HG03432 (cell line): ENCODE data around the gene SLIT3.

ENCODE experiments used
- ATAC-seq: cut with Tn5 transposase; IDR thresholded peaks from one replicate; pipeline ENCODE4 v1.9.1; 2021; ENCODE audit warnings: mild to moderate bottlenecking, moderate library complexity; ENCODE audit not compliant: unreplicated experiment

SLIT3 gene

DNA sequence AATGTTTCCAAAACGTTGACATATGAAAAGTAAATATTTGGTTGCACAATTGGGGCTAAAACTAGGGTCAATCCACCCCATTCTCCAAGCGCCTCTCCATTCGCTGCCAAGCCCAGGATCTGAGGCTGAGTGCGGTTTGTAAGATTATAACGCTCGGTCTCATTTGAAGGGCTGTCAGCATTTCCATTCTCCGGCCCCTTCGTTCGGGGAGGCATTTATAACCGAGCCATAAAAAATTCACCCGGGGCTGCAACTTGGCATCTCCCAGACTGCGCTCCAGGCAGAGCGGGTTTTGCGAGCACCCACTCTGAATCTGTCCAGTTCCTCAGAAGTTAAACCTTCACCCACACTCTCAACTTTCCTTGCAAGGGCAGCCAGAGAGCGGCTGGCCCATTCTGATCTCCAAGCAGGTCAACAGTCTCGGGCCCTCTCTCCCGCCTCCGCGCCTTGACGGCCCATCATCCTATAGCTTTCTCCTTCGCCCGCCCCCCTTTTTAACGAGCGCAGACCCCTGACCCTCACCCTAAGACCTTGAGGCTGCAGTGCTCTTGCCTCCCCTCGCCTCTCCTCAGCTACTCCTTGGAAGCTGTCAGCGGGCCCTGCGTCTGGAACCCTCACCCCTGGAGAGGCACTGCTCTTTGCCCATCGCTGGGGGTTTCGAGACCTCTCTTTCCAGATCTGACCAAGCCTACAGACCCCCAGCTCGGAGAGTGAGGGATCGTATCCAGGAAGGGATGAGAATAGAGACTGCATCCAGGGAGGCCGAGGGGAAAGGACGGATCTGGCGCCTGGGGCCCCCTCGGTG, 1.1 kb downstream of the SLIT3 start:
- no peak for ATAC-seq

DNA sequence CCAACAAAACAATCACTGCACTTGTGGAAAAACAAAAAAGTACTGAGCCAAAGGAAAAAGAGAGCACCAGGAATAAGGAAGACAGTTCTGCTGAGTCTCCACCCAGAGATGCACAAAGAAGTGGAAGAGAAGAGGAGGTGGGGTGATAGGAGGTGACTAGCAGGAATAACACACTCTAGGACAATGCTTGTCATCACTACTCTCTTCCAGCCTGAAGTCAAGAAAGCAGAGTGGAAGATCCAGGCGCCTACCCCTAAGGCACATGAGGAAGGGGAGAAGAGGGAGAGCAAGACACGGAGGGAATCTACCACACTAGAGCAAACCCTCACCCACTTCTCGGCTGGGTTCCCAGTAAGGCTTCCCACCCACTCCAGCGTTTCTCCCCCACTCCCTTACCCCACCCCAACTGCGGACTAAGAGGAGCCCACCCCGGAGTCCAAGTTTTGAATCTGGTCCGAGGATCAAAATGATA, 1.7 kb downstream of the SLIT3 start:
- ATAC-seq: no peak

DNA sequence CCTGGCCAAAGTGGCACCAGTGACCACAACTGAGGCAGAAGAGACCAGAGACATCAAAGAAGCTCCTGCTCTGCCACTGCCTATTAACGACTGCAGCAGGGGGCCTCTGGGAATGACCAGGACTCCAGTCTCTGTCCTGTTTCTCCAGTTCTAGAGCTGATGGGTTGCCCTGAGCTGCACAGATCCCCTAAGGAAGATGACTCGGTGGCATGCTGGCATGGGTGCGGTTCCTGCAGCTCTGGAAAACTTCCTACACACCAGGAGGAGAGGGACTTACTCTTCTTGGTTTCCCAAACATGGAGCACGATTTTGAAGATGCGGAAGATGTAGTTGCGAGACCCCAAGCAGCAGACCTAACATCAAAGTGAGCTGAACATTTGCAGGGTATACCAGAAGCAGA, 2.7 kb downstream of the SLIT3 start:
- ATAC-seq: no peak

DNA sequence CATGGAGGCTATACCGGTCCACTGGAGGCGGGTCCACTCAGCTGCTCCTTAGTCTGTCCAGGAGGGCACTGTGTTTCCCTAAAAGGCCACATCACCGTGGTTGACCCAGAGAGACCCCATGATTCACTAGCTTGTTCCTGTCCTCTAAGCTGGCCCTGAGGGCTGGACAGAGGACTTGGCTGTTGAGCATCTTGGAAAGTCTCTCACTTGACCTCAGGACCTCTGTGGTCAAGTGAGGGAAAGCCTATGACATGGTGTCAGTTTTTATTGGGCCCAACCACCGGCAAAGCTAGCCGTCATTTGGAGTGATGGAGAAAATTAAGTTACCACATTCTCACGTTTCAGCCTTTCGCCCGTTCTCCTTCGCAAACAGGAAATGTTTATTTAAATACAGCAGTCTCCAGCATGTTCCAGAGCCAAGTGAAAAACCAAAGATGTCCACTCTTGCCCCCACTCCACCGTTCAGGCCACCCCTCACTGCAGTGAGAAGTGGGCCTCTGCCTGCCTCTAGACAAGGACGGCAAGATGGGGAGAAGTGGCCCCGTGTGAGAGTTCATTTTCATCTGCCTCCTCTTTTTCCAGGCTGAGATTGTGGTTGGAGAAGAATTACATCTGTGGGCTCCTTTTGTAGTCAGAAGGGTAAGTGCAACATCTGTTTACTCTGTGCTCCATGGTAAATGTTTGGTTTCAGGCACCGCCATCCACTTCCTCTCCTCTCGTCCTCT, 4.4 kb downstream of the SLIT3 start:
- ATAC-seq: no peak

DNA sequence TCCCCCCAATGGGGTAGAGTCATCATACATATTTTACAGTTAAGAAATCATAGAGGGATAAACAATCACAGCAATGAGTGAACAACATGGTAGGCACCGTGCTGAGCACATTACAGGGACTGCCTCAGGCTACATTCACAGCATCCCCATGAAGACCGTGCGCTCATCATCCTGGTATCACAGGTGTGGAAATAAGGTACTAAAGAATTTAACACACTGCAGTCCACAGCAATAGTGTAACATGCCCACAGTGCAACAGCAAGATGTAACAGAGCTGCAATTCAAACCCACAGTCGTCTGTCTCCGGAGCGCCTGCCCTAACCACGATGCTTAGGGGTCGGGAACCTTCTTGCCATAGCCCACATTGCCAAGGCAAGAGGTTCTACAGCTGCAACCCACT, 5.6 kb downstream of the SLIT3 start:
- ATAC-seq: no peak

DNA sequence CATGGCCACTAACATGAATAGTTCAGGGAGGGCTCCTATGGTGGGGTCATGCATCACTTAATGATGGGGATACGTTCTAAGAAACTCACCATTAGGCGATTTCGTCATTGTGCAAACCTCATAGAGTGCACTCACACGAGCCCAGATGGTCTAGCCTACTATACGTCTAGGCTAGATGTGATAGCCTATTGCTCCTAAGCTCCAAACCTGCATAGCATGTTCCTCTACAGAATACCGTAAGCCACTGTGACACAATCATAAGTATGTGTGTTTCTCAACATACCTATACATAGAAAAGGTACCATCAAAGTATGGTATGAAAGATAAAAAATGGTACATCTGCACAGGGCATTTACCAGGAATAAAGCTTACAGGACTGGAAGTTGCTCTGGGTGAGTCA, 6.3 kb downstream of the SLIT3 start:
- no peak for ATAC-seq

DNA sequence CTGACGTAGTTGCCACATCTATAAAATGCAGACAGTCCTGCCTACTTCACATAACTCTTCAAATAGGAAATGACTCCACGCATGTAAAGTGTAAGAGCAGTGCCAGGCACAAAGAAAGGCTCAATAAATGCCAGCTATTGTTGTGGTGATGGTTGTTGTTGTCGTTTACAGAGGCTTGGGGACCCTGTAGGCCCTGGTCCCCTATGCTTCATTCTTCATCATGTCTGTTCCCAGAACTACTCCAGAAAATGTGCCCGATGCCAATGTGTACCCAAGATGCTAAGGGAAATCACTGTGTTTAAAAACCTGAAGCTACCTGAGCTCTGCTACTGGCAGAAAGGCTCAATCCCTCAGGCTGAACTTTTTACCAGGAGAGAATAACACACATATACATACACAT, 9.1 kb downstream of the SLIT3 start:
- no peak for ATAC-seq

DNA sequence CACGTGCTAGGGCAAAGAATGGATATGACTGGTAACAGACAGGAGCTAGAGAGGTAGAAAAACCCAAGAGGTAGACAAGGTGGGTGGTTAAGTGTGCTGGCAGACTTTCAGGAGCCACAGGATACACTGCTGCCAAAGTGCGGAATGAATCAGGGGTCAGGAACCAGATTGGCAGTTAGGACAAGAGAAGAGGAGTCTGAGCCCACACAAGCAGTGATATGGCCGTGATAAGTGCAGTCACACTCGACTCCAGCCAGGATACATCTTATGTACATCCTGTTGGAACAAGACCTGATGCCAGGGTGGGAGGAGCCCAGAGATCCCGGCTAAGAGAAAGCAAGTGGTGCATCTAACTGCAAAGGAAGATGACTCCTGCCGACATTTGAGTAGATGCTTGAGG, 10.0 kb downstream of the SLIT3 start:
- no peak for ATAC-seq

DNA sequence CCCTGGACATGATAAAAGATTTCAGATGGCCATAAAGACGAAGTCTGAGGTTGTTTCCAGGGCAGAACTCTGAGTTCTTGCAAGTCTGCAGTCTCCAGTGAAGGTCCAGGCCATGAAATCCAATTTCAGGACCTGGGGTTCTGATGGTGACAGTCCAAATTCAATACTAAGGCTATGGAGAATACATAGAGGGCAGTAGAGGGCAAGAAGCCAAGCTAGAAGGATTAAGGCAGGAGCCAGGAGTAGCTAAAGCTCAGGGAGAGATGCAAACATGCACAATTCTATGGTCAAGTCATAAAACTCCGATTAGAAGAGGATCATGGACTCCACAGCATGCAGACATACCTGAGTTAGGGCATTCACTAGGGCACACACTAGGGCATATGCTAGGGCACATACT, 11.4 kb downstream of the SLIT3 start:
- no peak for ATAC-seq

DNA sequence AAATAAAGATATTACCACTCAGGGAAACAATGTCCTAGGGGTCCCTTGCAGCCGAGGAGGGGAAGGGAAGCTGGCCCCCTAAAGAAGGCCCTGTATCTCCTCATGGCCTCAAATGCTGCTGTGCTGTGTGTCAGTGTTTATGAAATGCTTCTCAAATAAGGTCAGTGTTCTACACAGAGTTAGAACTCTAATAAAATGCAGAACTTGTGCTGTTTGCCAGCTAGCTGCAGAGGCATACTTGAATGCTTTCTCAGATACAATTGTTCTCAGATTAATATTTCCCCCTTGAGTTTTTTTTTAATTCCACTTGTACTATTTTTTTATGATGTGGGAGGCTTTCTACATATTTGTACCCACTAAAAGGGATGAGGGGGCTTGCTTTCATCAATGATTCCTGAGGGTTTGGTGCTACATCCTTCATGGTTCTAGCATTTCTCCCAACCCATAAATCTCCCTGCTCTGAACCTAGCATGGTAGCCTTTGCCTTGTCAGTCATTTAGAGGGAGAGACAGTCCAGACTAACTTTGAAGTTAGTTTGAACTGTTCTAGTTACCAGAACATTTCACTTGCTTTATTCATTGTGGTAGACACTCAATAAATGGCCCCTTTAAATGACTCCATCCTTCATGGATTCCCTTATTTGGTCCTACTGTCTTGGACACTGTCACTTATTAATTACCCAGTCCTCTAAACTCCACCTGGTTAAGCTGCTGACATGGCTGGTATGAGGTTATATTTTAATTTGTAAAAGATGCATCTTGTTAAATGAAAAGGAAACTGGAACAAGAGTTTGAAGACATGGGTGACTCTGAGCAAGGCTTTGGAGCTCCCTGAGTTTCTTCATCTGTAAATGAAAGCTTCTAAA, 12.6 kb downstream of the SLIT3 start:
- no peak for ATAC-seq

DNA sequence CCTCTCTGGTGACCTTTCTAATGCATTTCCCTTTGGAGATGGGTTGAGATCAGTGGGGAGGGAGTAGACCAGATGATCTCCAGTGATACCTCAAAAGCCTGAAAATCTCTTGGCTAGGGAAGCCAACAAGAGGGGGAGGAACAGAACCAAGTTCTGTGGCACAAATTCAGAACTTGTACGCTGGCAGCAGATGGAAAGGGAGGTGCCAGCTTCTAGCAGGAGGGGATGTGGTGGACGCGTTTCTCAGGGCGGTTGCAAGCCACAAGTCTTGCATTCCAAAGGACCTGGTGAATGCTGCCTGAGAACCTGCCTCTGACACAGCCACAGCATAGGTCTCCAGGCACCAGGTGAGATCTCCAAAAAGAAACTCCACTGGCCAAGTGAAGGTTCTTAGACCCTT, 13.4 kb downstream of the SLIT3 start:
- no peak for ATAC-seq

DNA sequence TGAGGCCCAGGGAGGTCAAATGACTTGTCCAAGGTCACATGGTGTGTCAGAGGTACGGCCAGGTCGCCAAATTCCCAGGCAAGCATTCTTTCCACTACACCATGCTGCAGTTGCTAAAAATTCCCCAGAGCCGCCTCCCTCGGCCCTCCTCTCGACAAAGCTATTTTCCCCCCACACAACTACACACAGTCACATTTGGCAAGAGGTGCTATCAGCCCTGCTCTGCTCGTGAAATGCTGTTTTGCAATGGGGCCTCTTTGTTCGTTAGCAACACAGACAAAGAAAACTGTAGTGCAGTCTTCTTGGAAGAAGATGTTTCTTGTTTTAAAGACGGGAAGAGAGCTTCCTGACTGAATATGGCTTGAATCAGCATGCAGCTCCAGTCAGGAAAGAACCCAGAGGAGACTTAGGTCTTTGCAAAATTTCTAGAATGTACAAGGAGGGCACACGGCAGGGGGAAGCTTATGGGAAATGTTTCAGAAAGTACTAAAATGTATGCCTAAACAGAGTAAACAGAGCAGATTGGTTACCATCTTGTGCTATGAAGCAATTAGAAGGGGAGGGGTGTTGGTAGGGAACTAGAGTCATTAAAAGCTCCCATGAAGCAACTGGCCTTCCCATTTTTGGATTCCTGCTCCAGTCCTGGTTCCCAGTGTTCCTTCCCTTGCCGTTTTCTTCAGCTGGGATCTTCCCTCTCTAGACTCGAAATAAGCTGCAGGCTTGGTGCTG, 14.2 kb downstream of the SLIT3 start:
- ATAC-seq: no peak

DNA sequence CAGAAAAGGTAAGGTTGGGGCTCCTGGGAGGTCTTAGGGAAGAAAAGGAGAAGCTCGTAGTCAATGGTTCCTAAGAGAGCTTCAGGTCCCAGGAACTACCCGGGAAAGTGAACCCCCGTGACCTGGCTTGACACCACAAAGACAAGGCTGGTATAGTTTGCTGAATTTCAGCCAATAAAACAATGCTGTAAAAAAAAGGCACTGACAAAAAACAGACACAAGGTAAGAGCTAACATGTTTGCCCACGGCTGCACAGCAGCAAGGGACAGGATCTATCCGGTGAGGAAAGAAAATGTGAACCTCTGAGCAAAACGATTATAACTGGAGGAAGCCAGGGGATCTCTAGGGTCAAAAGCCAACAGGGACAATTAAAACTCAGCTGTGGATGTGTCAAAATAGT, 17.1 kb downstream of the SLIT3 start:
- ATAC-seq: no peak

DNA sequence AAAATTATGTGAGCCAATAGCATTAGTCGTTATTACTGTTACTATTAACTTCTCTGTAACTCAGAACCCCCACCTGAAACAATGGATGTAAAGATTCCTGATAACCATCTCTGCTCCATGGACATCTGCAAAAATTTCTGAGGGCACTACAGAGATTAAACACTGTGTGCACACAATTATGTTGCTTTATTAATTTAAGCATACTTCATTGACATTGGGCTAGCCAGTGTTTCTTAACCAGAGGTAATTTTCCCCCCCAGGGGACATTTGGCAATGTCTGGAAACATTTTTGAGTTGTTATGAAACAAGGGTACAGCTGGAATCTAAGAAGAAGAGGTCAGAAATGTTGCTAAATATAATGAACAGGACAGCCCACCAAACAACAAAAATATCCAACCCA, 19.3 kb downstream of the SLIT3 start:
- no peak for ATAC-seq

DNA sequence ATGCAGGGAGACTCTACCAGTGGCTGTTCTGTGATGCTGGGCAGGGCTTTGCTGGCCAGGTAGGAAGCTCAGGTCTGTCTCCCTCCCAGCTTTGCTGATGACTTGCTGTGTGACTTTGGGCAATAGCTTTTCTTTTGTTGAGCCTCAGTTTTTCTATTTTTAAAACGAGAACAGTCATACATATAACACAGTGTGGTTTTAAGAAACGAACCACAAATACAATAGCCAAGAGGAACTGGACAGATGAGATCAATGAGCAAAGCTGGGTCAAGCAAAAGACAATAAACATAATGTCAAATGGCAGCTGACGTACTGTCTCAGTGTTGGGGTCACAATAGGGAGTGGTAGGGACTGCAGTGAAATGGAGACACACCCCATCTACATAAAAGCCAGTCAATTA, 20.2 kb downstream of the SLIT3 start:
- no peak for ATAC-seq

DNA sequence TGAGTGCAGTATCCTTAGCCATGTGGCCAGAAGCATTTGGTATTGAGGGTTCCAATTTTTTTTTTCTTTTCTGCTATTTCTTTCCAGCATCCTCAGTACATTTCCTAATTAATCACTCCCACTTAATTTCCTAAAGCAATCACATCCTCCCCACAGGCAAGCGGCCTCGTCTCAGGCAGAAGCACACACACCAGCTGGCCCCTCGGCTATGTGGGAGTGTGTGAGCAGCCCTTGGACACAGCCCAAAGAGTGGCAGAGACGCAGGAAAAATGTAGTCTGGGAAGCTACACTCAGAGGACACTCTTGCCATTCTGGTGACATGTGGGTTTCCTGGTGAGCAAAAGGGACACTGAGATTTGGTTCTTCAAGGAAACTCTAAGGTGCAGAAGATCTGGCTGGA, 20.7 kb downstream of the SLIT3 start:
- ATAC-seq: no peak

DNA sequence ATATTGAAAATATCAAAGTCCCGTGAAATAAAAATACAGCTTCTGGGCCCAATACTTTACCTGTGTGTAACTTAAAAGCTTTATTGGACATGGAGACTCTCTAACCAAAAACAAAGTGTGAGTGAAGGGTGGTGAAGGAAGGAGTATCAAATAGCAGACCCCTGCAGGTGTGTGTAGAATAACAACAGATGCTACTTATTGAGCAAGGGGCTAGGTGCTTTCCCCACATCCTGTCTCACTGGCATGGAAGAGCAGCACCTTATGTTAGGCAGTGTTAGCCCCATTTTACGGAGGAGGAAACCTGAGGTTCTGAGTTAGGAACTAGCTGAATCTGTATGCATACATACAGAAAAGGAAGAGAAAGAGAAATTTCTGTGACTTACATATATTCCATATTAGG, 21.8 kb downstream of the SLIT3 start:
- no peak for ATAC-seq

DNA sequence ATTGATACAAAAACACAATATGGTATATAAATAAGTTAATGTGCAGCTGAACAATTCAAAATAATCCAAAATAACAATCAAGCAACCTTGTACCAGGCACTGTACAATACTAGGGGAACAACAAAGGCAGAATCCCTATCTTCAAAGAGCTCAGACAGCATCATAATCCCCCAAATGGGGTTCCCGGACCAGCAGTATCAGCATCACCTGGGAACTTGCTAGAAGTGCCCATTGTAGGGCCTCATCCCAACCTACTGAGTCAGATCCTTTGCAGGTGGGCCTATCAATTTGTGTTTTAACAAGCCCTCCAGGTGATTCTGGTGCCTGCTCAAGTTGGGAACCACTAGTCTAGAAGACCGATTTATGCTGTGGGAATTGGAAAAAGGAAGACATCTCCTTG, 27.1 kb downstream of the SLIT3 start:
- no peak for ATAC-seq

DNA sequence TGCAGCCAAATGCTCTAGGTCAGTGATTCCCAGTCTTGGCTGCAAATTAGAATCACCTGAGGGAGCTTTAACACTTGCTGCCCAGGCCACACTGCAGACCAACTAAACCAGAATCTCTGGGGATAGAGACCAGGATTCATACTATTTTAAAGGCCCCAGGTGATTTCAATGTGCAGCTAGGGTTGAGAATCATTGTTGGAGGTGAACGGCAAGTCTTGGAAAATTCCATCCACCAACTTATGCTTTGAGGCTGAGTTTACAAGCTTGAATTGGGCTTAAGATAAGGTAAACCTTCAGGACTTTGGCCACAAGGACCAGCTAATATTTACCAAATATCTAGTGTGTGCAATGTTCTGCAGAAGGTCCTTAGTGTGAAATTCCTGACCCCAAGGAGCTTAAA, 27.5 kb downstream of the SLIT3 start:
- ATAC-seq: no peak

DNA sequence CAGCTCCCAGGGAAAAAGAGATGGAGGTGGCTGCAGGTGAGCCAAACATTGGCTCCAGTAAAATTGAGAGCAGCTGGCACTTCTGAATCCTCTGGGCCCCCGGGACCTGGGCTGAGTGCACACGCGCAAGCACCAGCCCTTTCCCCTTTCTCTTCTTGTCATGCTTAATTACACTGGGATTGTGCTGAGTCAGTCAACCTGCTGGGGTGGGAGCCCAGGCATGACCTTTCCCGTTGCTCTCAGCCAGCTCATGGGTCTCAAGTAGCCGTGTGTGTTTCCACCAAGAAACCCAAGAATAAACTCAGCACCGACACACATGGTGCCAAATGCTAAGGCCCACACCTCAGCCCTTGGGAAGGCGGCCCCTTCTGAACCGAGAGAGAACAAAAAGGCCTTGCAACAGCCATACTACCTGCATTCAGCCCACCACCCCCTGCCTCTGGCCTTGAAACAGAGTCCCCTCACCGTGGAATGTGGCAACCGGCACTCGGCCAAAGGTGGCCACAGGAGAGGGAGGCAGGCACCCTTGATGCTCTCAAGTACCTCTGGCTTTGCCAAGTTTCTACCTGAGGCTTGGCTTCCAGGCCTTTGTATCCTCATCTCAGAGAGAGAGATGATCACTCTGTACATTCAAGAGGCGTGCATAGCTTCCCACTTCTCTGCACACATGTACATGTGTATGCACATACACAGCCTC, 28.1 kb downstream of the SLIT3 start:
- no peak for ATAC-seq
